ENCODE results near the gene STARD3.

The STARD3 gene

GRCh38 chr17:39660397-39661385 lies 23.7 kb downstream of the STARD3 start:
- no peak for DNase-seq (ENCODE audit: low spot score)

- no peak for DNase-seq (ENCODE audit: low spot score)
Measured at GRCh38 chr17:39661744-39662541, 25.0 kb downstream of the STARD3 start.

GRCh38 chr17:39662551-39663339 lies 25.8 kb downstream of the STARD3 start:
- DNase-seq (ENCODE audit: low spot score) = no peak

GRCh38 chr17:39663340-39663687 lies 26.4 kb downstream of the STARD3 start:
- DNase-seq (ENCODE audit: low spot score) = no peak

- DNase-seq (ENCODE audit: low spot score) = peak; percentile 52
Measured at GRCh38 chr17:39663688-39664580, 27.0 kb downstream of the STARD3 start.

GRCh38 chr17:39664581-39665561 lies 27.9 kb downstream of the STARD3 start, which contains the start of gene TCAP:
TSS of gene TCAP (plus strand) at chr17:39665349. CDS start at chr17:39665360, 11 bp downstream.
- DNase-seq (ENCODE audit: low spot score) = no peak

GRCh38 chr17:39665642-39666224 lies 28.8 kb downstream of the STARD3 start:
- no peak for DNase-seq (ENCODE audit: low spot score)

- DNase-seq (ENCODE audit: low spot score) = no peak
Measured at GRCh38 chr17:39666231-39666600, 29.3 kb downstream of the STARD3 start.

GRCh38 chr17:39666601-39667261 lies 29.8 kb downstream of the STARD3 start:
- DNase-seq (ENCODE audit: low spot score) = no peak

GRCh38 chr17:39667262-39667944 lies 30.5 kb downstream of the STARD3 start:
- no peak for DNase-seq (ENCODE audit: low spot score)

GRCh38 chr17:39667945-39668924 lies 31.3 kb downstream of the STARD3 start, which contains the start of gene PNMT:
TSS of gene PNMT (plus strand) at chr17:39668453. CDS start at chr17:39668476, 23 bp downstream.
- peak; percentile 53 for DNase-seq (ENCODE audit: low spot score)

- no peak for DNase-seq (ENCODE audit: low spot score)
Measured at GRCh38 chr17:39669897-39670735, 33.2 kb downstream of the STARD3 start.

GRCh38 chr17:39670746-39671145 lies 33.8 kb downstream of the STARD3 start:
- DNase-seq (ENCODE audit: low spot score) = no peak

- peak; percentile 41 for DNase-seq (ENCODE audit: low spot score)
Measured at GRCh38 chr17:39671651-39672521, 34.9 kb downstream of the STARD3 start.

All from kidney tubule cell (primary cell).